ENCODE measurements around the gene CXCL14. TPM values are rescaled to one million over a fixed set of nuclear protein-coding genes. Genes with fewer than 3 reads are reported as not detected.

Gene CXCL14
- total and polyA plus RNA-seq, 2 experiments from 2014 or later, result 1.7 TPM; not detected in 1

DNA sequence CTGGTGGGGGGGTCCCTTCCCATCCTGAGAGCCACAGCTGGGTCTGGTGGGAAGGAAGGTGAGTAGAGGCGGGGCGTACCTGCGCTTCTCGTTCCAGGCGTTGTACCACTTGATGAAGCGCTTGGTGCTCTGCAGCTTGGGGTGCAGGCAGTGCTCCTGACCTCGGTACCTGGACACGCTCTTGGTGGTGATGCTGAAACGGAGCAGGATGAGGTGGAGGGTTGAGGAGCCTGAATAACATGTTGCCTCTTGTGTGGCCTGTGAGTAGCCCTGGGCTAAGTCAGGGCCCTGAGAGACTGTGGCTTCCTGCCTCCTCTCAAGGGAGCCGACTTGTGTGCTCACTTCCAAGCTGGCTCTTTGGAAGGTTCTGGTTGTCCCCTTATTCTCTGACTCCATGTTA, 4.3 kb downstream of the CXCL14 start:
- ATAC-seq, result no peak
- no peaks in the 10 kb centered on the region for H3K79me2 ChIP-seq (replicated peaks; ENCODE audit: insufficient read depth)
- H3K4me3 ChIP-seq, result no peak overlapping the region
- no peak overlapping the region for H3K4me3 Mint-ChIP-seq
- H3K4me1 ChIP-seq (ENCODE audit: insufficient read depth), result peaks cover 17% of the 10 kb centered on the region
- H3K36me3 ChIP-seq (ENCODE audit: insufficient read depth), result no peaks in the 10 kb centered on the region
- TF ChIP-seq, protein P1, sequence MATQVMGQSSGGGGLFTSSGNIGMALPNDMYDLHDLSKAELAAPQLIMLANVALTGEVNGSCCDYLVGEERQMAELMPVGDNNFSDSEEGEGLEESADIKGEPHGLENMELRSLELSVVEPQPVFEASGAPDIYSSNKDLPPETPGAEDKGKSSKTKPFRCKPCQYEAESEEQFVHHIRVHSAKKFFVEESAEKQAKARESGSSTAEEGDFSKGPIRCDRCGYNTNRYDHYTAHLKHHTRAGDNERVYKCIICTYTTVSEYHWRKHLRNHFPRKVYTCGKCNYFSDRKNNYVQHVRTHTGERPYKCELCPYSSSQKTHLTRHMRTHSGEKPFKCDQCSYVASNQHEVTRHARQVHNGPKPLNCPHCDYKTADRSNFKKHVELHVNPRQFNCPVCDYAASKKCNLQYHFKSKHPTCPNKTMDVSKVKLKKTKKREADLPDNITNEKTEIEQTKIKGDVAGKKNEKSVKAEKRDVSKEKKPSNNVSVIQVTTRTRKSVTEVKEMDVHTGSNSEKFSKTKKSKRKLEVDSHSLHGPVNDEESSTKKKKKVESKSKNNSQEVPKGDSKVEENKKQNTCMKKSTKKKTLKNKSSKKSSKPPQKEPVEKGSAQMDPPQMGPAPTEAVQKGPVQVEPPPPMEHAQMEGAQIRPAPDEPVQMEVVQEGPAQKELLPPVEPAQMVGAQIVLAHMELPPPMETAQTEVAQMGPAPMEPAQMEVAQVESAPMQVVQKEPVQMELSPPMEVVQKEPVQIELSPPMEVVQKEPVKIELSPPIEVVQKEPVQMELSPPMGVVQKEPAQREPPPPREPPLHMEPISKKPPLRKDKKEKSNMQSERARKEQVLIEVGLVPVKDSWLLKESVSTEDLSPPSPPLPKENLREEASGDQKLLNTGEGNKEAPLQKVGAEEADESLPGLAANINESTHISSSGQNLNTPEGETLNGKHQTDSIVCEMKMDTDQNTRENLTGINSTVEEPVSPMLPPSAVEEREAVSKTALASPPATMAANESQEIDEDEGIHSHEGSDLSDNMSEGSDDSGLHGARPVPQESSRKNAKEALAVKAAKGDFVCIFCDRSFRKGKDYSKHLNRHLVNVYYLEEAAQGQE (IDR thresholded peaks at IDR 0.05; ENCODE audit: unreplicated experiment), result no peak
- TF ChIP-seq, protein P2, sequence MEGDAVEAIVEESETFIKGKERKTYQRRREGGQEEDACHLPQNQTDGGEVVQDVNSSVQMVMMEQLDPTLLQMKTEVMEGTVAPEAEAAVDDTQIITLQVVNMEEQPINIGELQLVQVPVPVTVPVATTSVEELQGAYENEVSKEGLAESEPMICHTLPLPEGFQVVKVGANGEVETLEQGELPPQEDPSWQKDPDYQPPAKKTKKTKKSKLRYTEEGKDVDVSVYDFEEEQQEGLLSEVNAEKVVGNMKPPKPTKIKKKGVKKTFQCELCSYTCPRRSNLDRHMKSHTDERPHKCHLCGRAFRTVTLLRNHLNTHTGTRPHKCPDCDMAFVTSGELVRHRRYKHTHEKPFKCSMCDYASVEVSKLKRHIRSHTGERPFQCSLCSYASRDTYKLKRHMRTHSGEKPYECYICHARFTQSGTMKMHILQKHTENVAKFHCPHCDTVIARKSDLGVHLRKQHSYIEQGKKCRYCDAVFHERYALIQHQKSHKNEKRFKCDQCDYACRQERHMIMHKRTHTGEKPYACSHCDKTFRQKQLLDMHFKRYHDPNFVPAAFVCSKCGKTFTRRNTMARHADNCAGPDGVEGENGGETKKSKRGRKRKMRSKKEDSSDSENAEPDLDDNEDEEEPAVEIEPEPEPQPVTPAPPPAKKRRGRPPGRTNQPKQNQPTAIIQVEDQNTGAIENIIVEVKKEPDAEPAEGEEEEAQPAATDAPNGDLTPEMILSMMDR (conservative IDR thresholded peaks at IDR 0.05; ENCODE audit: low read depth in 2 of 2), result no peak
- no peak for TF ChIP-seq STAT1 (IDR thresholded peaks at IDR 0.05; ENCODE audit: unreplicated experiment)
- TF ChIP-seq EZH2phosphoT487 (IDR thresholded peaks at IDR 0.05; ENCODE audit: unreplicated experiment), result no peak
- TF ChIP-seq CREB1 (CRISPR knock-in tag; IDR thresholded peaks at IDR 0.05; ENCODE audit: low read depth), result no peak
- TF ChIP-seq ZNF331 (CRISPR knock-in tag; IDR thresholded peaks at IDR 0.05; ENCODE audit: low read depth), result no peak
- no peak for TF ChIP-seq EZH2 (IDR thresholded peaks at IDR 0.05; ENCODE audit: low read depth, unreplicated experiment)
- no peak for TF ChIP-seq POLR2AphosphoS5 (IDR thresholded peaks at IDR 0.05; ENCODE audit: low read depth)
- TF ChIP-seq, protein P3, sequence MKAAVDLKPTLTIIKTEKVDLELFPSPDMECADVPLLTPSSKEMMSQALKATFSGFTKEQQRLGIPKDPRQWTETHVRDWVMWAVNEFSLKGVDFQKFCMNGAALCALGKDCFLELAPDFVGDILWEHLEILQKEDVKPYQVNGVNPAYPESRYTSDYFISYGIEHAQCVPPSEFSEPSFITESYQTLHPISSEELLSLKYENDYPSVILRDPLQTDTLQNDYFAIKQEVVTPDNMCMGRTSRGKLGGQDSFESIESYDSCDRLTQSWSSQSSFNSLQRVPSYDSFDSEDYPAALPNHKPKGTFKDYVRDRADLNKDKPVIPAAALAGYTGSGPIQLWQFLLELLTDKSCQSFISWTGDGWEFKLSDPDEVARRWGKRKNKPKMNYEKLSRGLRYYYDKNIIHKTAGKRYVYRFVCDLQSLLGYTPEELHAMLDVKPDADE (IDR thresholded peaks at IDR 0.05), result no peak
- TF ChIP-seq JUNB (IDR thresholded peaks at IDR 0.05; ENCODE audit: unreplicated experiment), result no peak
- TF ChIP-seq NANOG (IDR thresholded peaks at IDR 0.05; ENCODE audit: borderline replicate concordance), result no peak
- no peak for TF ChIP-seq ZNF462 (CRISPR knock-in tag; IDR thresholded peaks at IDR 0.05)
- no peak for TF ChIP-seq ZNF114 (CRISPR knock-in tag; IDR thresholded peaks at IDR 0.05)
- peaks cover 38% of the 10 kb centered on the region for H3K4me1 Mint-ChIP-seq
- no peaks in the 10 kb centered on the region for H3K9me2 ChIP-seq (ENCODE audit: insufficient read depth)
- H3K27ac Mint-ChIP-seq, result no peak overlapping the region
- no peak overlapping the region for H2AFZ ChIP-seq
- H4K20me1 ChIP-seq (replicated peaks; ENCODE audit: insufficient read depth), result no peaks in the 10 kb centered on the region
- H3K4me2 ChIP-seq, result no peak overlapping the region
- no peak overlapping the region for H3K27ac ChIP-seq (ENCODE audit: low read depth)
- peaks cover 39% of the 10 kb centered on the region for H3K27me3 ChIP-seq (ENCODE audit: insufficient read depth)
- H3F3A ChIP-seq (replicated peaks; ENCODE audit: low read depth), result no peaks in the 10 kb centered on the region
- DNase-seq (ENCODE audit: low spot score), result no peak
- peaks cover 55% of the 10 kb centered on the region for H3K27me3 Mint-ChIP-seq (ENCODE audit: insufficient read depth, low read depth, poor library complexity)
- H3K9me3 Mint-ChIP-seq, result no peaks in the 10 kb centered on the region
- no peaks in the 10 kb centered on the region for H3K36me3 Mint-ChIP-seq (ENCODE audit: low read depth)
